ENCODE measurements around the gene LHX2. TPM values are rescaled to one million over a fixed set of nuclear protein-coding genes. Genes with fewer than 3 reads are reported as not detected.

LHX2 gene
- total RNA-seq, 1 donor from 2014 or later: not detected

DNA sequence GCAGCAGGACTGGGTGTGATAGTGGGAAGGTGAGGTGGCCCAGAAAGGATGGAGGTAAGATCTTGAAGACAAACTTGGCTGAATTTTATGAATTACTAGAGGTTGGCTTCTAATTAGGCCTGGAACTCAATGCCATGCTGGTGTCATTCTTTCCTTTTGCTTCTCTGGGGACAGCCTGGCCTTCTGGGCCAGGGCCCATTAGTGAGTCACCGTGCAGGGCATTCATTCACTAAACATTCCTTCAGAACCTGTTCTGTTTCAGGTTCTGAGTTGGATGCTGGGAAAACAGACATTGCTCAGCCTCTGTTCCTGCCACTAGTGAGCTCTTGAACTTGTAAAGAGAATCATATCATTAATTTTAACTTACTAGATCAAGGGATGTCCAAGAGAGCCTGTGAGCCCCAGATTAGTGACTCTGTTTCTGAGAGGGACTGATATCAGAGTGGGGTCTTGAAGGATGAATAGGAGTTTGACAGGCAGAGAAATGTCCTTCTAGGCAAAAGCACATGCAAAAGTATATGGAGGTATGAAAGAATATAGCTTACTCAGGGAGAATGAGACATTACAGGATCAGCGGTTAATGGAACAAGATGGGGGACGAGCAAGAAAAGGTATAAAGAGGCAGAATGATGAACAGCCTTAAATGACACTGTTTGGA is 66.5 kb downstream of the LHX2 start:
- intact Hi-C loops (cut with micrococcal nuclease): no loop called here
- no peaks in the 10 kb centered on the region for H3K9me3 Mint-ChIP-seq
- H3K4me1 Mint-ChIP-seq (ENCODE audit: low read depth): no peaks in the 10 kb centered on the region
- H3K36me3 Mint-ChIP-seq (ENCODE audit: low read depth): no peaks in the 10 kb centered on the region
- H3K27me3 Mint-ChIP-seq (ENCODE audit: insufficient read depth): peaks cover 2% of the 10 kb centered on the region
- no peak for DNase-seq (ENCODE audit: low spot score)
- H3K4me3 Mint-ChIP-seq: no peak overlapping the region
- no peak overlapping the region for H3K27ac Mint-ChIP-seq

DNA sequence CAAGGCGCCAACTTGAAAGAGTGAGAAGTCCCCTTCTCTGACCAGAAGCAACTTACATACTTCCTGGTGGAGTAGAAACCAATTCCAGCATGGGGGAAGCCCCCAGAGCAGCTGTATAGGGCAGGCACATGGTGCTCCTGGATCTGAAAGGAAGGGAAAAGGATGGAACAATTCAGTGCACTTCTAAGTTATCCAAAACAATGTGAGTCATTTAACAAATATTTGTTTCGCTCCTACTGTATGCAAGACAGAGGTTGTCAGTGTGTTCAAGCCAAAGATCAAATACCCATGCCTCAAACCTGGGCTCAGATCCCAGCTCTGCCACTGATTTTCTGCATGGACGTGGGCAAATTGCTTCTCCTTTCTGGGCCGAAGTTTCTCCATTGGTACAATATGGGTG is 67.1 kb downstream of the LHX2 start:
- Mint-ChIP-seq H3K4me3 (no peak overlapping the region), H3K27ac (no peak overlapping the region), H3K9me3 (no peaks in the 10 kb centered on the region), H3K27me3 (ENCODE audit: insufficient read depth) (peaks cover 2% of the 10 kb centered on the region), H3K36me3 (ENCODE audit: low read depth) (no peaks in the 10 kb centered on the region), H3K4me1 (ENCODE audit: low read depth) (no peaks in the 10 kb centered on the region)
- intact Hi-C loops (cut with micrococcal nuclease): no loop called here
- no peak for DNase-seq (ENCODE audit: low spot score)

DNA sequence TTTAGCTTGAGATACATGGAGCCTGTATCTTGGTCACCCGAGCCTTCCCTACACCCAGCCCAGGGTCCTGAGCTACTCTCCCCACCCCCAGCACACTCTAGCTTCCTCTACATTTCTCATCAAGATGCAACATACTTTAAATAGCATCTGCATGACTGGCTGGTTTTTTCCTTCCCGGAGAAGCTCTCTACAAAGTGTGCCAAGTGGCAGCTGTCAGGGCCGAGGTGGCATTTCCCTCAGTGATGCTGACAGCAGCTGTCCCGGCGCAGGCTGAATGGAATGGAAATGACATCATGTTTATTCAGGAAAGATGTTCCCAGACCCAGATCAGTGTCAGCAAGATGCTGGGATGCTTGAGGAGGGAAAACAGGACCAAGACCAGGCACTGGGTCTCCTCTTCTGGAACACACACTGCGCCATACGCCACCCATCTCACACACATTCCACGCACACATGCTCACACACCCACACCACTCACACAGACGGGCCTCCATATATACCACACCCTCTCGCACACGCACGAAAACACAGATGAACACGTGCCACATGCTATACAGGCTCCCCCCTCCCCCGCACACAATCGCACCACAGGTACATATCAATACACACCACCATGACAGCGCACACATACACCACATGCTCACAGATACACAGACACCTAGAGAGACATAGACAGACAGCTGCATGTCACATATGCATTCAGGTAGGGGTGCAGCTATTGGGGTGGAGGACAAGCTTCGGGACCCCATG is 67.8 kb downstream of the LHX2 start:
- no peaks in the 10 kb centered on the region for H3K36me3 Mint-ChIP-seq (ENCODE audit: low read depth)
- no peak for DNase-seq (ENCODE audit: low spot score)
- H3K4me1 Mint-ChIP-seq (ENCODE audit: low read depth): no peaks in the 10 kb centered on the region
- intact Hi-C loops (cut with micrococcal nuclease): no loop called here
- H3K4me3 Mint-ChIP-seq: no peak overlapping the region
- no peak overlapping the region for H3K27ac Mint-ChIP-seq
- H3K9me3 Mint-ChIP-seq: no peaks in the 10 kb centered on the region
- peaks cover 4% of the 10 kb centered on the region for H3K27me3 Mint-ChIP-seq (ENCODE audit: insufficient read depth)

DNA sequence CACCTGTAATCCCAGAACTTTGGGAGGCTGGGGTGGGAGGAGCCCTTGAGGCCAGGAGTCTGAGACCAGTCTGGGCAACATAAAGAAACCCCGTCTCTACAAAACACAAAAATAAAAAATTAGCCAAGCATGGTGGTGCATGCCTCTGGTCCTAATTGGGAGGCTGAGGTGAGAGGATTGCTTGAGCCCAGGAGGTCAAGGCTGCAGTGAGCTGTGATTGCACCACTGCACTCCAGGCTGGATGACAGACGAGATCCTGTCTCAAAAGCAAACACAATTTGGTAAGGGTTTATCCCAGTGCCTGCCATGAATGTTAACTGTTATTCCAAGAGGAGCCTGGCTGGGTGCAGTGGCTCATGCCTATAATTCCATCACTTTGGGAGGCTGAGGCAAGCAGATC is 71.1 kb downstream of the LHX2 start:
- Mint-ChIP-seq H3K4me1 (ENCODE audit: low read depth) (no peaks in the 10 kb centered on the region), H3K36me3 (ENCODE audit: low read depth) (no peaks in the 10 kb centered on the region), H3K27ac (no peak overlapping the region), H3K4me3 (no peak overlapping the region), H3K9me3 (peaks cover 11% of the 10 kb centered on the region), H3K27me3 (ENCODE audit: insufficient read depth) (peaks cover 7% of the 10 kb centered on the region)
- intact Hi-C loops (cut with micrococcal nuclease): no loop called here
- no peak for DNase-seq (ENCODE audit: low spot score)

Other genes starting within 250 kb of the LHX2 start
- gene DENND1A, start 81.6 kb upstream of the LHX2 start, total RNA-seq: 18.5 and 22.8 TPM in 2 replicates
- 17.4 and 21.0 TPM in 2 replicates for gene NEK6, start 246.2 kb downstream of the LHX2 start, total RNA-seq

Measured in activated T-helper 1 cell treated with anti-CD3 and anti-CD28 coated beads, Interleukin-12 subunit alpha, Interleukin-12 subunit beta, Interleukin-2, Interleukin-4 antibody, amounts not matched to agents 30 ng/mL and 10 ng/mL and 1 ng/mL, durations not matched to agents 14 hours and 24 hours and 36 hours (primary cell).